ENCODE measurements around the gene CD7. TPM values are rescaled to one million over a fixed set of nuclear protein-coding genes. Genes with fewer than 3 reads are reported as not detected.

CD7 gene
- total RNA-seq, 1 experiment from 2014 or later = 0.77 TPM

DNA sequence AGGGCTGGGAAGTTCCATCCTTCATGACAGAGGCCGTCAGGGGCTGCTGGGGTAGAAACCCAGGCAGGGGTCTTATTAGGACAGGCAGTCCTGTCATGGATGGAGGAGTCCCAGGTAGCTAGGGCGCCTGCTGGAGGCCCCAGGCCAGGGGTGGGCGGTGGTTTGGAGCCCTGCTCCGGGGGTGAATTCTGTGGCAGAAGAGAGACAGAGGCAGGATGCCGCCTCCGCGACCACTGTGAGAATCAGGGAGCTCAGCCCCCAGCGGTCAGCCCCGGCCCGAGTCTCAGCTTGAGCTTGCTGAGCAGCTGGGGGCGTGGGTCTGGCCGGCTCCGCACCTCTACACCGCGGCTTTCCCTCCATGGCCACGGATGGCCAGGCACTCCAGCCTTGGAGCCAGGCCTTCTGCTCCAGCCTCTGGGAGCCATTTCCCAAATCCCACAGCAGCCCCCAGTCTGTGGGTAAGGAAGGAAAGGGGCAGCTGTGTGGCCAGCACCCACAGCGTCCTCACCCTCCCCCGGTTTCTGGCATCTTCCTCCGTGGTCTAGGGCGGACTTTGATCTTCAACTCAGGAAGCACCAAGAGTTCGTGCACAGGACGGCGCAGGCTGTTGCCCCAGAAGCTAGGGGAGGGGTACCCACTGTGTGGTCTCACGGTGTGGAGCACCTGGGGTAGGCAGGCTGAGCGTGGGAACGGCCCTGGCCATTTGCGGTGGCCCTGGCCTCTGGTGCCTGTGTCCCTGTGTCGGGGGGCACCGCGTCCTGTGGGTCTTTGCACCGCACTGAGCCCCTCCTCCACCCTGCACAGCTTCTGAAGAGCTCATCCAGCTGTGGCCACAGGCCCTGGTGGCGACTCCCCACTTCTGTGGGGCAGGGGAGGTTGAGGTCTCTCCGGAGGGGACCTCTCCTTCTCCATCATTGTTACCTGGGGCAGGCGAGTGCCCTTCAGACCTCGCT lies 14.1 kb downstream of the CD7 start:
- TF ChIP-seq SIN3A (IDR thresholded peaks at IDR 0.05; ENCODE audit: borderline replicate concordance, insufficient read depth, low read depth, low read length) (no peak), CTCF (IDR thresholded peaks at IDR 0.05) (no peak), POLR2AphosphoS5 (IDR thresholded peaks at IDR 0.05; ENCODE audit: low read depth, low read length) (no peak)
- no peaks in the 10 kb centered on the region for H3K27me3 ChIP-seq (ENCODE audit: control insufficient read depth, insufficient read depth, low read length)
- H3K9me3 ChIP-seq (ENCODE audit: control insufficient read depth, insufficient read depth, low read depth, low read length) = no peaks in the 10 kb centered on the region
- DNase-seq (ENCODE audit: low read depth, low spot score) (no peak), ATAC-seq (no peak)
- BruUV-seq (replicated peaks) = no TSS peak
- intact Hi-C loops (cut with micrococcal nuclease; ENCODE audit: unreplicated experiment) = no loop called here
- H3K4me1 ChIP-seq (ENCODE audit: control insufficient read depth, insufficient read depth, low read length) = peaks cover 32% of the 10 kb centered on the region
- ChIA-PET CTCF (interaction anchor here (0.6 kb wide), 1 partner anchor 120 kb away, joined by 9 read pairs; no protein-coding TSS in a partner anchor), POLR2A (interaction anchor here (0.7 kb wide), 1 partner anchor 504 kb away, joined by 9 read pairs; no protein-coding TSS in a partner anchor)
- H3K4me3 ChIP-seq (ENCODE audit: low read depth in 2 of 2, low read length in 2 of 2) = no peak overlapping the region
- H3K36me3 ChIP-seq (ENCODE audit: control insufficient read depth, insufficient read depth, low read length) = no peaks in the 10 kb centered on the region
- H3K27ac ChIP-seq (ENCODE audit: low read length) = no peak overlapping the region
- in situ Hi-C loops (cut with HindIII; ENCODE audit: low pct_unique_long_range_greater_than_20kb, low sequenced_read_pairs) = no loop called here

- in situ Hi-C loops (cut with HindIII; ENCODE audit: low pct_unique_long_range_greater_than_20kb, low sequenced_read_pairs) (no loop called here), intact Hi-C loops (cut with micrococcal nuclease; ENCODE audit: unreplicated experiment) (no loop called here)
- Histone ChIP-seq H3K9me3 (ENCODE audit: control insufficient read depth, insufficient read depth, low read depth, low read length) (no peaks in the 10 kb centered on the region), H3K4me3 (ENCODE audit: low read depth in 2 of 2, low read length in 2 of 2) (no peak overlapping the region), H3K27ac (ENCODE audit: low read length) (no peak overlapping the region), H3K36me3 (ENCODE audit: control insufficient read depth, insufficient read depth, low read length) (no peaks in the 10 kb centered on the region), H3K4me1 (ENCODE audit: control insufficient read depth, insufficient read depth, low read length) (peaks cover 39% of the 10 kb centered on the region), H3K27me3 (ENCODE audit: control insufficient read depth, insufficient read depth, low read length) (no peaks in the 10 kb centered on the region)
- ChIA-PET CTCF (no interaction called here), POLR2A (no interaction called here)
- TF ChIP-seq REST (IDR thresholded peaks at IDR 0.05; ENCODE audit: insufficient read depth in 1 of 2, low read depth in 2 of 2, low read length in 1 of 2) (no peak), SIN3A (IDR thresholded peaks at IDR 0.05; ENCODE audit: borderline replicate concordance, insufficient read depth, low read depth, low read length) (no peak), POLR2AphosphoS5 (IDR thresholded peaks at IDR 0.05; ENCODE audit: low read depth, low read length) (no peak), TCF7L2 (IDR thresholded peaks at IDR 0.05; ENCODE audit: low read depth, low read length) (no peak), CTCF (IDR thresholded peaks at IDR 0.05) (no peak)
- no TSS peak for BruUV-seq (replicated peaks)
- DNase-seq (ENCODE audit: low read depth, low spot score) = no peak
- no peak for ATAC-seq
Observed at GRCh38 chr17:82302568-82302963, 14.8 kb downstream of the CD7 start.

Measured in Panc1 (cell line).